Liver (tissue), 9 donors: ENCODE measurements around the gene BMP7. TPM values are rescaled to one million over a fixed set of nuclear protein-coding genes. Genes with fewer than 3 reads are reported as not detected.

Source experiments
- DNase-seq: peaks from one replicate; pipeline ENCODE4 v3.0.0-alpha.2; 2017; ENCODE audit warnings: low spot score
- H3K27ac ChIP-seq, 2 donors: one replicate each; pipeline ENCODE4 v1.7.0; 2013; ENCODE audit warnings: inconsistent platforms in 2 of 2, low read length in 2 of 2, control low read depth in 1 of 2, low read depth in 1 of 2, mild to moderate bottlenecking in 1 of 2
- H3K27me3 ChIP-seq, 4 donors: one replicate each; pipeline versions ENCODE4 v1.6.1 to v1.7.0; 2013; ENCODE audit warnings: low read length in 3 of 4, inconsistent platforms in 1 of 4, mild to moderate bottlenecking in 1 of 4, moderate library complexity in 1 of 4; ENCODE audit not compliant: control insufficient read depth in 4 of 4, insufficient read depth in 4 of 4
- H3K36me3 ChIP-seq, 4 donors: one replicate each; pipeline versions ENCODE4 v1.6.1 to v1.7.0; 2013; ENCODE audit warnings: low read length in 3 of 4, mild to moderate bottlenecking in 3 of 4, low read depth in 1 of 4, moderate library complexity in 1 of 4; ENCODE audit not compliant: control insufficient read depth in 4 of 4, insufficient read depth in 3 of 4
- H3K4me1 ChIP-seq, 4 donors: one replicate each; pipeline versions ENCODE4 v1.6.1 to v1.7.0; 2013; ENCODE audit warnings: low read length in 3 of 4, mild to moderate bottlenecking in 3 of 4, moderate library complexity in 1 of 4; ENCODE audit not compliant: control insufficient read depth in 4 of 4, insufficient read depth in 4 of 4
- H3K4me3 ChIP-seq, 3 donors: one replicate each; pipeline versions ENCODE4 v1.6.1 to v1.7.0; 2013; ENCODE audit warnings: low read length in 3 of 3, control low read depth in 1 of 3, low read depth in 1 of 3, mild to moderate bottlenecking in 1 of 3
- H3K9ac ChIP-seq, 2 donors: one replicate each; pipeline ENCODE4 v1.7.0; 2013; ENCODE audit warnings: low read length in 2 of 2, mild to moderate bottlenecking in 2 of 2, moderate library complexity in 2 of 2, control low read depth in 1 of 2, low read depth in 1 of 2
- H3K9me3 ChIP-seq, 4 donors: one replicate each; pipeline versions ENCODE4 v1.6.1 to v1.7.0; 2013; ENCODE audit warnings: low read length in 3 of 4; ENCODE audit not compliant: control insufficient read depth in 4 of 4
- ATF3 ChIP-seq: IDR thresholded peaks from 2 replicates; pipeline ENCODE4 v1.6.1; 2016; ENCODE audit warnings: antibody characterized with exemption
- CTCF ChIP-seq: fragments of 150-350 bp; IDR thresholded peaks from 2 replicates; pipeline ENCODE4 v1.5.1; 2017; ENCODE audit warnings: improper control_type of control experiment, low read depth, low read length; ENCODE audit not compliant: missing input control
- EGR1 ChIP-seq, 2 donors: IDR thresholded peaks; 2 replicates each; pipeline ENCODE4 v1.6.1; 2016 to 2018; ENCODE audit warnings: antibody characterized with exemption in 2 of 2, low read depth in 2 of 2
- FOXA2 ChIP-seq: IDR thresholded peaks from 2 replicates; pipeline ENCODE4 v1.6.1; 2016; ENCODE audit warnings: antibody characterized with exemption
- JUND ChIP-seq, 2 donors: IDR thresholded peaks; 2 replicates each; pipeline ENCODE4 v1.6.1; 2016; ENCODE audit warnings: antibody characterized with exemption in 2 of 2
- MAX ChIP-seq: IDR thresholded peaks from 2 replicates; pipeline ENCODE4 v1.6.1; 2016; ENCODE audit warnings: antibody characterized with exemption
- RAD21 ChIP-seq, 2 donors: IDR thresholded peaks; 2 replicates each; pipeline ENCODE4 v1.6.1; 2016; ENCODE audit warnings: antibody characterized with exemption in 2 of 2, mild to moderate bottlenecking in 2 of 2
- REST ChIP-seq: IDR thresholded peaks from 2 replicates; pipeline ENCODE4 v1.6.1; 2016; ENCODE audit warnings: antibody characterized with exemption, mild to moderate bottlenecking
- RXRA ChIP-seq, 2 donors: IDR thresholded peaks; 2 replicates each; pipeline ENCODE4 v1.6.1; 2017 to 2018; ENCODE audit warnings: antibody characterized with exemption in 2 of 2, mild to moderate bottlenecking in 1 of 2
- SP1 ChIP-seq: IDR thresholded peaks from 2 replicates; pipeline ENCODE4 v1.6.1; 2018; ENCODE audit warnings: antibody characterized with exemption, mild to moderate bottlenecking
- TAF1 ChIP-seq: conservative IDR thresholded peaks from 2 replicates; pipeline ENCODE4 v1.6.1; 2016; ENCODE audit warnings: antibody characterized with exemption, mild to moderate bottlenecking
- WGBS: extraction: QIAGEN DNeasy Blood & Tissue Kit; methylation state at CpG from one replicate; pipeline ENCODE4 v1.1.7; 2013; 5-methylcytosine and 5-hydroxymethylcytosine counted together
- polyA plus RNA-seq, 2 donors: library from polyadenylated mRNA; stranded (reverse) in 1 of 2; unstranded in 1 of 2; fragments of 200-250 nt in 1 of 2; fragments of >200 nt in 1 of 2; fragmentation: Nextera tagmentation in 1 of 2; extraction: Ambion mirVana in 1 of 2; gene quantifications; one replicate each; pipeline versions ENCODE4 v1.2.1 to v1.2.3, GENCODE V29; 2013 to 2015
- total RNA-seq, 2 donors: library from RNA; depleted of rRNA; stranded (reverse); fragments of >200 nt; gene quantifications; one replicate each; pipeline ENCODE4 v1.2.3, GENCODE V29; 2014
- donor health status: healthy.
- donor health status: healthy.
- donor health status: healthy.
- donor health status: healthy.
- donor health status: healthy.

BMP7 gene
- total and polyA plus RNA-seq, 4 donors: not detected

GRCh38 chr20:57147185-57147584 lies 119.3 kb downstream of the BMP7 start:
- Histone ChIP-seq H3K9me3 (no peaks in the 10 kb centered on the region), H3K36me3 (no peaks in the 10 kb centered on the region), H3K27me3 (peaks cover 0 to 3% (median 0%) of the 10 kb centered on the region in 4 donors), H3K9ac (no peak overlapping the region), H3K4me3 (no peak overlapping the region), H3K4me1 (no peaks in the 10 kb centered on the region), H3K27ac (no peak overlapping the region)
- 79% methylated on average over 5 of the region's 5 CpGs for WGBS
- no peak for DNase-seq
- TF ChIP-seq REST: no peak

- Histone ChIP-seq H3K36me3 (no peaks in the 10 kb centered on the region), H3K4me3 (no peak overlapping the region), H3K27me3 (peaks cover 0 to 3% (median 0%) of the 10 kb centered on the region in 4 donors), H3K27ac (no peak overlapping the region), H3K4me1 (no peaks in the 10 kb centered on the region), H3K9ac (no peak overlapping the region), H3K9me3 (no peaks in the 10 kb centered on the region)
- no peak for TF ChIP-seq SP1
- TF ChIP-seq CTCF: no peak
- TF ChIP-seq REST: no peak
- no peak for TF ChIP-seq TAF1
- no peak for TF ChIP-seq MAX
- no peak for TF ChIP-seq ATF3
- TF ChIP-seq JUND (IDR thresholded peaks at IDR 0.05): no peak
- TF ChIP-seq RXRA (IDR thresholded peaks at IDR 0.05): no peak
- no peak for TF ChIP-seq FOXA2
- TF ChIP-seq EGR1 (IDR thresholded peaks at IDR 0.05; ENCODE audit: low read depth in 2 of 2): no peak
- TF ChIP-seq RAD21 (IDR thresholded peaks at IDR 0.05): no peak
- DNase-seq: no peak
- 95% methylated on average over 2 of the region's 2 CpGs for WGBS
Measured at GRCh38 chr20:57146155-57146554, 120.3 kb downstream of the BMP7 start.
